Peyer's patch (tissue), 4 donors: Measurements from ENCODE around the gene NELFB.

Experiments
- CTCF ChIP-seq, 6 experiments: fragments of 450-650 bp in 4 of 6; fragments of 200-600 bp in 2 of 6; sonication (generic) in 1 of 6; IDR thresholded peaks; one replicate each; pipeline ENCODE4 v1.5.1; 2017 to 2019; ENCODE audit warnings: antibody characterized with exemption in 6 of 6, mild to moderate bottlenecking in 3 of 6, moderate library complexity in 1 of 6
- POLR2A ChIP-seq, 2 donors: fragments of 450-650 bp; IDR thresholded peaks; one replicate each; pipeline ENCODE4 v1.5.1; 2017; ENCODE audit warnings: antibody characterized with exemption in 2 of 2, mild to moderate bottlenecking in 2 of 2, moderate library complexity in 2 of 2

DNA sequence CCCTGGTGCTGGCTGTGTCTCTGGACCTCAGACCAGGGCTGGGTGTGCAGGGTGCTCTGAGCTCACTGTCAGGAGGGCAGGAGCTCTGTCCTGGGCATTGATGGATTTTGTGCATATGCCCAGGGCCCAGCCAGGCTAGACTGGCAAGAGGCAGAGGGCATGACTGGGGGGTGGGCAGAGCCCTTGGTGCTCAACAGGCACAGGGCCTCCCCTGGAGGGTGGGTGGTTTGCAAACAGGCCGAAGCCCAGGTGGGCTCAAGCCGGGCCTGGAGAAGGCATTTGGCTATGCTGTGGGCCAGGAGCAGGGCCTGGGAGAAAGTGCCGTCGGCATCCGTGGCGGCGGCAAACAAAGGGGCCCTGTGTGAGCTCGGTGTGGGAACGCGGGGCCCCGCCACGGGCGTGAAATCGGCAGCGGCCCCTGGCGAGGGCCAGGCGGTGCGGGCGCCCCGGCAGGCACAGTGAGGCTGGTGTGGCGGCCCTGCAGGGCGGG, 48.8 kb downstream of the NELFB start:
- TF ChIP-seq CTCF (IDR thresholded peaks at IDR 0.05) (no peak), POLR2A (IDR thresholded peaks at IDR 0.05) (no peak)
